Fibroblast of lung (primary cell): ENCODE measurements around the gene DEFB118. TPM values are rescaled to one million over a fixed set of nuclear protein-coding genes. Genes with fewer than 3 reads are reported as not detected.

Source experiments
- DNase-seq, 2 donors: peaks; one replicate each; pipeline versions ENCODE4 v3.0.0 to v3.0.0-alpha.2; 2010; ENCODE audit warnings: low read depth in 2 of 2
- H2AFZ ChIP-seq: 2 replicates; pipeline ENCODE4 v1.5.1; 2012; ENCODE audit warnings: low read length, control low read depth, inconsistent platforms
- H3K27ac ChIP-seq: 2 replicates; pipeline ENCODE4 v1.5.1; 2011; ENCODE audit warnings: low read length, control low read depth; ENCODE audit not compliant: insufficient read depth
- H3K27me3 ChIP-seq: 2 replicates; pipeline ENCODE4 v1.5.1; 2011; ENCODE audit warnings: mild to moderate bottlenecking, low read length; ENCODE audit not compliant: control insufficient read depth, insufficient read depth
- H3K36me3 ChIP-seq: 2 replicates; pipeline ENCODE4 v1.5.1; 2011; ENCODE audit warnings: low read length; ENCODE audit not compliant: control insufficient read depth, insufficient read depth
- H3K4me1 ChIP-seq: 2 replicates; pipeline ENCODE4 v1.5.1; 2011; ENCODE audit warnings: low read length; ENCODE audit not compliant: control insufficient read depth, insufficient read depth; ENCODE audit errors: extremely low read depth
- H3K4me2 ChIP-seq: 2 replicates; pipeline ENCODE4 v1.5.1; 2011; ENCODE audit warnings: low read length, control low read depth; ENCODE audit not compliant: insufficient read depth; ENCODE audit errors: extremely low read depth
- H3K4me3 ChIP-seq, 4 experiments: fragments of 200-600 bp in 1 of 4; sonication (generic) in 1 of 4; replicated peaks in 1 of 4; 2 replicates each; pipeline ENCODE4 v1.5.1; 2011 to 2016; ENCODE audit warnings: low read length in 4 of 4, low read depth in 3 of 4, mild to moderate bottlenecking in 3 of 4, control low read depth in 2 of 4, inconsistent platforms in 1 of 4, mixed read lengths in 1 of 4; ENCODE audit not compliant: insufficient read depth in 1 of 4; ENCODE audit errors: control extremely low read depth in 1 of 4
- H3K79me2 ChIP-seq: 2 replicates; pipeline ENCODE4 v1.5.1; 2012; ENCODE audit warnings: mild to moderate bottlenecking, low read length, inconsistent platforms; ENCODE audit not compliant: control insufficient read depth, insufficient read depth
- H3K9ac ChIP-seq: 2 replicates; pipeline ENCODE4 v1.5.1; 2011; ENCODE audit warnings: mild to moderate bottlenecking, low read length, control low read depth; ENCODE audit not compliant: insufficient read depth
- H3K9me3 ChIP-seq: 2 replicates; pipeline ENCODE4 v1.5.1; 2012; ENCODE audit warnings: low read depth, low read length; ENCODE audit not compliant: control insufficient read depth, insufficient read depth
- H4K20me1 ChIP-seq: 2 replicates; pipeline ENCODE4 v1.5.1; 2011; ENCODE audit warnings: low read length; ENCODE audit not compliant: control insufficient read depth, insufficient read depth; ENCODE audit errors: extremely low read depth
- CTCF ChIP-seq, 2 donors: IDR thresholded peaks in 1 of 2; conservative IDR thresholded peaks in 1 of 2; 1 replicate in 1 of 2; 2 replicates in 1 of 2; pipeline ENCODE4 v1.5.1; 2011 to 2012; ENCODE audit warnings: low read length in 2 of 2, control low read depth in 1 of 2, inconsistent platforms in 1 of 2, low read depth in 1 of 2, mild to moderate bottlenecking in 1 of 2
- EZH2 ChIP-seq: IDR thresholded peaks from 2 replicates; pipeline ENCODE4 v1.5.1; 2012; ENCODE audit warnings: low read length, control low read depth, mild to moderate bottlenecking; ENCODE audit errors: missing control alignments
- polyA plus RNA-seq, 2 donors: library from polyadenylated mRNA; depleted of rRNA in 1 of 2; stranded (reverse) in 1 of 2; unstranded in 1 of 2; fragments of >200 nt; gene quantifications; 2 replicates each; pipeline ENCODE4 v1.2.1, GENCODE V29; 2011 to 2012; ENCODE audit warnings: missing spikeins in 1 of 2
- total RNA-seq: library from RNA; depleted of rRNA; stranded (reverse); fragments of >200 nt; gene quantifications from 2 replicates; pipeline ENCODE4 v1.2.1, GENCODE V29; 2014

The DEFB118 gene
- total and polyA plus RNA-seq, 2 donors (not counting 1 experiment from before 2014, with no cell fraction given) = not detected

- TF ChIP-seq CTCF (conservative IDR thresholded peaks at IDR 0.05 in 1 of 2, IDR thresholded peaks at IDR 0.05 in 1 of 2; ENCODE audit: low read depth in 1 of 2, low read length in 2 of 2) (no peak), EZH2 (no peak)
- Histone ChIP-seq H2AFZ (no peak overlapping the region), H3K27ac (no peak overlapping the region), H3K9me3 (no peaks in the 10 kb centered on the region), H3K27me3 (no peaks in the 10 kb centered on the region), H3K4me3 (no peak overlapping the region), H3K9ac (no peak overlapping the region), H4K20me1 (no peaks in the 10 kb centered on the region), H3K4me2 (no peak overlapping the region), H3K4me1 (no peaks in the 10 kb centered on the region), H3K36me3 (no peaks in the 10 kb centered on the region), H3K79me2 (no peaks in the 10 kb centered on the region)
- no peak for DNase-seq
Measured at GRCh38 chr20:31410011-31410410, 41.6 kb downstream of the DEFB118 start.

GRCh38 chr20:31414381-31414780 lies 46.0 kb downstream of the DEFB118 start:
- Histone ChIP-seq H3K27me3 (no peaks in the 10 kb centered on the region), H3K9me3 (no peaks in the 10 kb centered on the region), H3K9ac (no peak overlapping the region), H3K79me2 (no peaks in the 10 kb centered on the region), H3K4me2 (no peak overlapping the region), H2AFZ (no peak overlapping the region), H3K27ac (no peak overlapping the region), H3K36me3 (no peaks in the 10 kb centered on the region), H4K20me1 (no peaks in the 10 kb centered on the region), H3K4me3 (no peak overlapping the region), H3K4me1 (no peaks in the 10 kb centered on the region)
- DNase-seq = no peak
- TF ChIP-seq EZH2 (no peak), CTCF (conservative IDR thresholded peaks at IDR 0.05 in 1 of 2, IDR thresholded peaks at IDR 0.05 in 1 of 2; ENCODE audit: low read depth in 1 of 2, low read length in 2 of 2) (no peak)

- no peak overlapping the region for H3K4me3 ChIP-seq
- H4K20me1 ChIP-seq = no peaks in the 10 kb centered on the region
- H3K9ac ChIP-seq = no peak overlapping the region
- DNase-seq = no peak
- TF ChIP-seq CTCF (conservative IDR thresholded peaks at IDR 0.05 in 1 of 2, IDR thresholded peaks at IDR 0.05 in 1 of 2; ENCODE audit: low read depth in 1 of 2, low read length in 2 of 2) (no peak), EZH2 (no peak)
- H3K36me3 ChIP-seq = no peaks in the 10 kb centered on the region
- no peaks in the 10 kb centered on the region for H3K9me3 ChIP-seq
- H2AFZ ChIP-seq = no peak overlapping the region
- no peak overlapping the region for H3K27ac ChIP-seq
- H3K4me1 ChIP-seq = no peaks in the 10 kb centered on the region
- H3K27me3 ChIP-seq = no peaks in the 10 kb centered on the region
- H3K79me2 ChIP-seq = no peaks in the 10 kb centered on the region
- H3K4me2 ChIP-seq = no peak overlapping the region
Measured at GRCh38 chr20:31415653-31416052, 47.3 kb downstream of the DEFB118 start.
